WTC11 (cell line): Measurements from ENCODE around the gene GRM3. TPM values are rescaled to one million over a fixed set of nuclear protein-coding genes. Genes with fewer than 3 reads are reported as not detected.

Experiments
- ATAC-seq: fragments of 200-7000 bp; cut with Tn5 transposase; 2 replicates; pipeline ENCODE4 v1.10.0; 2021; ENCODE audit warnings: mild to moderate bottlenecking, moderate library complexity
- CTCF ChIA-PET: fragments of 300-600 bp; sonication (Branson Sonifier 250); formaldehyde crosslinking; loops from one replicate; lab custom pipeline; 2021; ENCODE audit warnings: antibody characterized with exemption; lab: Charles Lee
- POLR2A ChIA-PET: fragments of 350-600 bp; sonication (Branson Sonifier 250); formaldehyde crosslinking; loops from one replicate; lab custom pipeline; 2021; ENCODE audit warnings: antibody characterized with exemption; lab: Charles Lee
- DNase-seq: peaks from one replicate; pipeline ENCODE4 v3.0.0; 2021; ENCODE audit warnings: low spot score
- H3K27ac Mint-ChIP-seq: 2 replicates; pipeline ENCODE4 v1.8.0; 2021; ENCODE audit warnings: mixed read lengths
- H3K27me3 Mint-ChIP-seq: 2 replicates; pipeline ENCODE4 v1.8.0; 2021; ENCODE audit warnings: low read depth, mild to moderate bottlenecking, moderate library complexity, mixed read lengths
- H3K36me3 Mint-ChIP-seq: 2 replicates; pipeline ENCODE4 v1.8.0; 2021; ENCODE audit warnings: mixed read lengths
- H3K4me1 Mint-ChIP-seq: 2 replicates; pipeline ENCODE4 v1.8.0; 2022; ENCODE audit warnings: mixed read lengths
- H3K4me3 Mint-ChIP-seq: 2 replicates; pipeline ENCODE4 v1.8.0; 2021; ENCODE audit warnings: mild to moderate bottlenecking, moderate library complexity, mixed read lengths
- H3K9me3 Mint-ChIP-seq: 2 replicates; pipeline ENCODE4 v1.8.0; 2021; ENCODE audit warnings: mixed read lengths
- CDX4 ChIP-seq: fragments of 250-450 bp; sonication (Bioruptor Pico); IDR thresholded peaks from 2 replicates; pipeline ENCODE4 v1.9.0; 2021; ENCODE audit warnings: moderate library complexity, mild to moderate bottlenecking, inconsistent platforms, borderline replicate concordance
- CREM ChIP-seq: sonication (generic); formaldehyde crosslinking; IDR thresholded peaks from 2 replicates; pipeline ENCODE4 v1.8.1; 2022; ENCODE audit warnings: mild to moderate bottlenecking, missing genetic modification reagents, moderate library complexity
- CTCF ChIP-seq: fragments of 200-600 bp; IDR thresholded peaks from 2 replicates; pipeline ENCODE4 v1.8.0; 2022; ENCODE audit warnings: antibody characterized with exemption
- ERG ChIP-seq: fragments of 250-450 bp; sonication (Bioruptor Pico); IDR thresholded peaks from 2 replicates; pipeline ENCODE4 v1.8.0; 2021; ENCODE audit warnings: mild to moderate bottlenecking
- ESRRA ChIP-seq: sonication (generic); formaldehyde crosslinking; IDR thresholded peaks from 2 replicates; pipeline ENCODE4 v1.8.1; 2022; ENCODE audit warnings: mild to moderate bottlenecking, missing genetic modification reagents, borderline replicate concordance
- IRF2 ChIP-seq: sonication (generic); formaldehyde crosslinking; IDR thresholded peaks from 2 replicates; pipeline ENCODE4 v1.8.0; 2022; ENCODE audit warnings: low read depth, missing genetic modification reagents, borderline replicate concordance
- MYBL2 ChIP-seq: sonication (generic); formaldehyde crosslinking; IDR thresholded peaks from 2 replicates; pipeline ENCODE4 v1.8.1; 2023; ENCODE audit warnings: mild to moderate bottlenecking, moderate library complexity, missing genetic modification reagents
- NFATC4 ChIP-seq: fragments of 250-450 bp; sonication (Bioruptor Pico); IDR thresholded peaks from 2 replicates; pipeline ENCODE4 v1.9.0; 2021; ENCODE audit warnings: mild to moderate bottlenecking
- NR1H2 ChIP-seq: sonication (generic); formaldehyde crosslinking; IDR thresholded peaks from 2 replicates; pipeline ENCODE4 v1.9.0; 2021; ENCODE audit warnings: mild to moderate bottlenecking, moderate library complexity, missing genetic modification reagents
- PRDM15 ChIP-seq: sonication (generic); formaldehyde crosslinking; IDR thresholded peaks from 2 replicates; pipeline ENCODE4 v1.8.0; 2022; ENCODE audit warnings: missing genetic modification reagents
- RELA ChIP-seq: sonication (generic); formaldehyde crosslinking; IDR thresholded peaks from 2 replicates; pipeline ENCODE4 v1.8.1; 2022; ENCODE audit warnings: missing genetic modification reagents, mild to moderate bottlenecking, borderline replicate concordance
- SMAD4 ChIP-seq: sonication (generic); formaldehyde crosslinking; IDR thresholded peaks from 2 replicates; pipeline ENCODE4 v1.8.0; 2022; ENCODE audit warnings: mild to moderate bottlenecking, missing genetic modification reagents
- SOX15 ChIP-seq: fragments of 250-450 bp; sonication (Bioruptor Pico); IDR thresholded peaks from 2 replicates; pipeline ENCODE4 v1.9.0; 2021; ENCODE audit warnings: mild to moderate bottlenecking
- SP1 ChIP-seq: sonication (generic); formaldehyde crosslinking; conservative IDR thresholded peaks from 2 replicates; pipeline ENCODE4 v1.8.1; 2022; ENCODE audit warnings: missing genetic modification reagents
- TCF7 ChIP-seq: sonication (generic); formaldehyde crosslinking; IDR thresholded peaks from 2 replicates; pipeline ENCODE4 v1.8.0; 2022; ENCODE audit warnings: mild to moderate bottlenecking, low read depth, missing genetic modification reagents, moderate library complexity
- TEAD1 ChIP-seq: sonication (generic); formaldehyde crosslinking; IDR thresholded peaks from 2 replicates; pipeline ENCODE4 v1.8.0; 2022; ENCODE audit warnings: mild to moderate bottlenecking, missing genetic modification reagents
- TP53 ChIP-seq: sonication (generic); formaldehyde crosslinking; IDR thresholded peaks from 2 replicates; pipeline ENCODE4 v1.8.1; 2023; ENCODE audit warnings: mild to moderate bottlenecking, missing genetic modification reagents
- USF2 ChIP-seq: sonication (generic); formaldehyde crosslinking; IDR thresholded peaks from 2 replicates; pipeline ENCODE4 v1.8.1; 2023; ENCODE audit warnings: mild to moderate bottlenecking, missing genetic modification reagents, moderate library complexity
- ZNF138 ChIP-seq: sonication (generic); formaldehyde crosslinking; conservative IDR thresholded peaks from 2 replicates; pipeline ENCODE4 v1.8.1; 2022; ENCODE audit warnings: mild to moderate bottlenecking, moderate library complexity, missing genetic modification reagents
- total RNA-seq: library from RNA; stranded (reverse); gene quantifications from 3 replicates; pipeline ENCODE4 v1.2.3, GENCODE V29; 2021

Gene GRM3
- total RNA-seq, 1 experiment from 2014 or later: 0.94 TPM

GRCh38 chr7:86748201-86748600, 104.5 kb downstream of the GRM3 start:
- Mint-ChIP-seq H3K4me1 (peaks cover 48% of the 10 kb centered on the region), H3K27ac (no peak overlapping the region; the same call in 1 of the 2 replicates), H3K4me3 (no peak overlapping the region), H3K27me3 (no peaks in the 10 kb centered on the region)
- DNase-seq (no peak), ATAC-seq (no peak)
- TF ChIP-seq TP53 (CRISPR knock-in tag) (no peak), MYBL2 (no peak), CTCF (no peak), ZNF138 (CRISPR knock-in tag) (no peak)
- TF ChIP-seq, all 79 proteins: peak for 0
- H3K36me3 Mint-ChIP-seq: no peaks in the 10 kb centered on the region
- CTCF ChIA-PET: no interaction called here
- POLR2A ChIA-PET: no interaction called here
- no peaks in the 10 kb centered on the region for H3K9me3 Mint-ChIP-seq

- no peak overlapping the region for H3K4me3 Mint-ChIP-seq
- no peaks in the 10 kb centered on the region for H3K27me3 Mint-ChIP-seq
- ChIA-PET CTCF (no interaction called here), POLR2A (no interaction called here)
- H3K4me1 Mint-ChIP-seq: peaks cover 48% of the 10 kb centered on the region
- no peaks in the 10 kb centered on the region for H3K9me3 Mint-ChIP-seq
- DNase-seq (no peak), ATAC-seq (no peak)
- TF ChIP-seq SMAD4 (CRISPR knock-in tag): no peak
- TF ChIP-seq ZNF138 (CRISPR knock-in tag): no peak
- TF ChIP-seq TEAD1: no peak
- no peak for TF ChIP-seq NFATC4 (CRISPR knock-in tag)
- TF ChIP-seq NR1H2 (CRISPR knock-in tag): no peak
- no peak for TF ChIP-seq CDX4 (CRISPR knock-in tag)
- TF ChIP-seq RELA (CRISPR knock-in tag): no peak
- TF ChIP-seq ESRRA (CRISPR knock-in tag): no peak
- no peak for TF ChIP-seq CREM (CRISPR knock-in tag)
- no peak for TF ChIP-seq PRDM15 (CRISPR knock-in tag)
- no peak for TF ChIP-seq SOX15 (CRISPR knock-in tag)
- TF ChIP-seq ERG (CRISPR knock-in tag): no peak
- no peak for TF ChIP-seq USF2
- no peak for TF ChIP-seq SP1 (CRISPR knock-in tag)
- TF ChIP-seq IRF2 (CRISPR knock-in tag): no peak
- no peak for TF ChIP-seq TCF7
- no peak overlapping the region for H3K27ac Mint-ChIP-seq
- no peaks in the 10 kb centered on the region for H3K36me3 Mint-ChIP-seq
Measured at GRCh38 chr7:86748843-86749719, 105.4 kb downstream of the GRM3 start.
